GM10248 (cell line): ENCODE data around the gene CPM.

Experiments
- CTCF ChIA-PET: fragments of 300-600 bp; sonication (Branson Sonifier 250); formaldehyde crosslinking; extraction: SDS; loops from one replicate; lab custom pipeline; 2021; ENCODE audit warnings: antibody characterized with exemption; lab: Yijun Ruan, JAX
- POLR2A ChIA-PET: fragments of 350-650 bp; sonication (Branson Sonifier 250); formaldehyde crosslinking; extraction: SDS; loops from one replicate; lab custom pipeline; 2020; ENCODE audit warnings: antibody characterized with exemption; lab: Yijun Ruan, JAX
- DNase-seq: peaks from one replicate; pipeline ENCODE4 v3.0.0; 2012; ENCODE audit errors: extremely low spot score
- TF ChIP-seq, protein P1 (sequence below): IDR thresholded peaks from 2 replicates; pipeline ENCODE4 v1.5.1; 2012; ENCODE audit warnings: mild to moderate bottlenecking, low read depth; ENCODE audit errors: extremely low read depth, missing control alignments, control extremely low read depth

CPM gene

DNA sequence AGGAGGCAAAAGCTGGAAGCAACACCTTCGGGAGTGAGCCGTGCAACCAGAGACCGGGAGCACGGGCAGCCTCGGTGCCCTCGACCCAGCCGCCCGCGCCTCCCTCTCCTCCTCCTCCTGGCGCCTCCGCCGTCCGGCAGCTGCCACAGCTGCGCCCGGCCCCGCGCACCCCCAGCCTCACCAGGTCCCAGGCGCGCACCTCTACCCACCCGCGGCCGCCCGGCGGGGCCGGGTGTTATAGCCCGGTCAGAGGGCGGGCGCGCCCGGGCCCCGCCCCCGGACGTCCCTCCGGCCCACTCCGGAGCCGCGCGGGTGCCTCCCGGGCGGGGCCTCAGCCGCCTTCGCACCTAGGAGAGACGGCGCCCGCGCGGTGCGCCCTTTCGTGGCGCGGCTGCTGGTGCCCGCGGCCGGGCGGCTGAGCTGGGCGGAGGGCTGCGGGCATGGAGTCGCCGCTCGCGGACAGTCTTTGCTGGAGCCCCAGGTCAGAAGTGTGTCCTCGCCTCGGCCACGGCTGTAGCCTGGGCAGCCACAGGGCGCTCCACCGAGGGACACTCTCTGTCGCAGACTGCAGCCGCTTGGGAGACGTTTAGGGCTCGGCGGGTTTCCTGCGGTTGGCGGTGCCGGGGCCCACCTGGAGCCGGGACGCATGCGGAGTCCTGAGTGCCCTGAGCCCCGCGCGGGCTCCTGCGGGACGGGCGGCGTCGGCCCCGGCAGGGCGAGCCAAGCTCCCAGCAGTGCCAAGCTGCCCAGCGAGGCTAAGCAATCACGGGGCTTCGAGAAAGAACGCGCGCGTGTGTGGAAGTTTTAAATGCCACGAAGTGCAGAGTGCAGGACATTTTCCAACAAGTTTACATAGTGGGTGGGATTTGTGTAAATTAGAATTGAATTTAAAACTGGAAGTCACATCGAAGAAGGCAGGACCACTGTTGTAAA, at the start of gene CPM:
CPM (minus strand) TSS at position 211 of the 933 bp plus-strand sequence. CDS start 334 bp downstream, outside the sequence.
- DNase-seq = peak; percentile 85
- ChIA-PET CTCF (interaction anchor here (1.2 kb wide), 1 partner anchor 17 kb away, joined by 3 read pairs; no protein-coding TSS in a partner anchor), POLR2A (interaction anchor here (0.5 kb wide), 1 partner anchor 58 kb away, joined by 3 read pairs; no protein-coding TSS in a partner anchor)
- TF ChIP-seq, protein P1, sequence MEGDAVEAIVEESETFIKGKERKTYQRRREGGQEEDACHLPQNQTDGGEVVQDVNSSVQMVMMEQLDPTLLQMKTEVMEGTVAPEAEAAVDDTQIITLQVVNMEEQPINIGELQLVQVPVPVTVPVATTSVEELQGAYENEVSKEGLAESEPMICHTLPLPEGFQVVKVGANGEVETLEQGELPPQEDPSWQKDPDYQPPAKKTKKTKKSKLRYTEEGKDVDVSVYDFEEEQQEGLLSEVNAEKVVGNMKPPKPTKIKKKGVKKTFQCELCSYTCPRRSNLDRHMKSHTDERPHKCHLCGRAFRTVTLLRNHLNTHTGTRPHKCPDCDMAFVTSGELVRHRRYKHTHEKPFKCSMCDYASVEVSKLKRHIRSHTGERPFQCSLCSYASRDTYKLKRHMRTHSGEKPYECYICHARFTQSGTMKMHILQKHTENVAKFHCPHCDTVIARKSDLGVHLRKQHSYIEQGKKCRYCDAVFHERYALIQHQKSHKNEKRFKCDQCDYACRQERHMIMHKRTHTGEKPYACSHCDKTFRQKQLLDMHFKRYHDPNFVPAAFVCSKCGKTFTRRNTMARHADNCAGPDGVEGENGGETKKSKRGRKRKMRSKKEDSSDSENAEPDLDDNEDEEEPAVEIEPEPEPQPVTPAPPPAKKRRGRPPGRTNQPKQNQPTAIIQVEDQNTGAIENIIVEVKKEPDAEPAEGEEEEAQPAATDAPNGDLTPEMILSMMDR = no peak

DNA sequence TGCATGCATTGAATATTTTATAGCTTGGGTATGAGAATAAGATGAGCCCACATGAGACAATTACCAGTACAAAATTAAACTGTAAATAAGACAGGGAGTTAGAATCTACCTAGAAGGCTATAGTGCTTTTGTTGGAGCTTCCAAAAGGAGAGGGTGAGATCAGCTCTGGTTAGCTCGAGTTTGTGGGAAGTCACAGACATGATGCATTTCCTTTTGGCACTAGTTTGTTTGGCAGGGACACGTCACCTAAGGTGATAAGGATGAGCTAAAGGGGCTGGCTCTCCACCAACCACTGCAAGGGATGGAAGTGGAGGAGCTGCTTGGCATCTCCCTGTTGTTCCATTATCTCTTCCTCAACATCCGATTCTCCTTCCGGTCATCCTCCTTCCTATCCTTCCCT, 48.5 kb upstream of the CPM start:
- CTCF ChIA-PET = interaction anchor here (1.0 kb wide), 1 partner anchor 13 kb away, joined by 3 read pairs; no protein-coding TSS in a partner anchor
- POLR2A ChIA-PET = no interaction called here
- TF ChIP-seq, protein P1 = no peak
- DNase-seq = no peak

DNA sequence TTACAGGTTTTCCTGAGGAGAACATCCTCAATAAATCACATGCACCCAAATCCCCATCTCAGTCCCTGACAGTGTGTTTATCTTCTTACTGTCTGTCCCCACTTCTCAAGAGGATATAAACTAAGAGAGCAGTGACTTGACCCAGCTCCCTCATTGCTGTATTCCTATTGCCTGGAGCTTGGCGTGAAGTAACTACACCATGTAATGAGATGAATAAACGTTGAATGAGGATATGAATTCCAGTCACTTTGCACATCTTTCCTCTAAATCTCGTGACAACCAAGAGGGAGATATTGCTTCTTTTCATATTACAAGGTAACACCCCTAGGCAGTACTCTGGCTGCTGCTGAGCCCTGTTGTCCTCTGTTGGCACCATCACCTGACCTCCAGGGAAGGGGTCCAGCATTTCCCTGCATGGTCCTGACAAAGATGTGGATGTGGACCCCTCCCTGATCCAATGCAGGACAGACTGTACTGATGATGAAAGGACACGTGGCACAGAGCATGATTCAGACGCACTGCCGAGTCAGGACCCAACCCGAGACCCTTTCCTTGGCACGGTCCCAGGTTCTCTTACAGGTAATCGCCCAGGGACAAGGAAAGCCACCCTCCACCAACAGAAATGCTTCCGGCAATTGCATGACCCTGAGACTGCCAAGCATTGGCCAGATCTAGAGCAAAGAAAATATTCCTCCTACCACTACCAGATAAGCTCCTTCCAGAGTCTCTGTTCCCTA, 47.7 kb upstream of the CPM start:
- ChIA-PET CTCF (no interaction called here), POLR2A (no interaction called here)
- DNase-seq = no peak
- TF ChIP-seq, protein P1 = no peak

DNA sequence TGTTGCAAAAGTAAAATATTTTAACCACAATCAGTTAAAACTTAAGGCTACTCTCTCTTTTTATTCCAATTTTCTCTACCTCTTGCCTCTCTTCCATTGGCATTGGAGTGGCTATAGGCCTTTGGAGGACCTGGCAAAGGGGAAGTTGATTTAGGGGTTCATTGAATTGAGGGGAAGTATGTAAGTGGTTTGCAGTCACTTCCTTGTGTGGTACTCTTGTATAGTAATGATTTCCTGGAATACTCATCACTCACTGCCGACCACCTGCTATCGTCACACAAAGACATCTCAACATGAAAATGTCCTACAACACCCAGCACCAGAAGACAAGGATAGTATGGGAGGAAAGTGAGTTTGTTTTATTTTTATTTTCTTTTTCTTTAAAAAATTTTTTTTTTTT, 45.7 kb upstream of the CPM start:
- no peak for DNase-seq
- TF ChIP-seq, protein P1 = no peak
- ChIA-PET POLR2A (no interaction called here), CTCF (interaction anchor here (1.0 kb wide), 1 partner anchor 8 kb away, joined by 4 read pairs; no protein-coding TSS in a partner anchor)

DNA sequence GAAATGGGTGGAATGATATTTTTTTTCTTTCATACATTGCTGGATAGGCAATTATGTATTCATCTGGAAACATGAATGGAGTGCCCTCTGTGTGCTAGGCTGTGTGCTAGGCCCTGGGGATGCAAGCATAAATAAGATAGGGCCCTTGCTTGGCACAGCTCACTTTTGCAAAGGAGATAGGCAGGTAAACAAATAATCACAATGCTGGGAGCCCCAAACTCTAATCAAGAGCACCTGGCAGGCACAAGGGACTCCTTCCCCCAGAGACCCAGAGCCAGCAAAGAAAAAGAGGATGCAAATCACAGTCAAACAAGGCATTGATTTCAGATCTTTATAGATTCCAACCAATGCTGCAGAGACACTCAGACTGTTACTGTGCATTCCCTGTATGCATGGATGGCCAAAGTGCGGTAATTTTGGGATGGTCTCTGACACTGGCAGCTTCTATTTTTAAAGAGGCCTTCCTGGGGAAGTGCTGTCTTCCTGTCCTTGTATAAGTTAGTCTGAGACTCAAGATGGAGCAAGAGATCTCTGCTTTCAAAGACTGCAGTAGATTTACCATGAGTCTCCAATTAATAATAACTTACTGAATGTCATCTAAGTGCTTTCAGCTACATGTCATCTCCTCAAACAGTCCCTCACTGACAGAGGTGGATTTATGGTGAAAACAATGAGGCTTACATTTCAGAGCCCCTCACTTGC, 45.1 kb upstream of the CPM start:
- DNase-seq = no peak
- CTCF ChIA-PET = no interaction called here
- TF ChIP-seq, protein P1 = no peak
- POLR2A ChIA-PET = interaction anchor here (0.6 kb wide), 1 partner anchor 145 kb away, joined by 3 read pairs; no protein-coding TSS in a partner anchor

DNA sequence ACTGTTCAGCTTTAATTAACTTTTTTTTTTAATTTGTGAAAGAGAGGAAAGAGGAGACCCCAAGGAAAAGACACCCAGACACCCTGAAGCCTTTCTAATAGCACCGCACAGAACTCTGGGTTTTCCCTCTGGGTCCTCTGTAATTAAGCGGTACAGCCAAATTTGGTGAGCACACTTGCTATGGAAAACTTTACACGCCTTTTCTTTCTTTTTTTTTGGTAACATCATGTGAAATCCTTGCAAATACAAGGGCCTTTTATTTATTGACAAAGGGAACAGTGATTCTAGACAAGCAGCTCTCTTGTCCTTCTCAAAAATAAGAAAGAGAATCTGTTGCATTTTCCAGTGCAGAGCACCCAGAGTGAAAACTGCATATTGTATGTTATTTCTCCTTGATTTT, 44.4 kb upstream of the CPM start:
- CTCF ChIA-PET = no interaction called here
- no peak for DNase-seq
- TF ChIP-seq, protein P1 = no peak
- POLR2A ChIA-PET = no interaction called here
